HG02870 (cell line): ENCODE data around the gene AOPEP.

Experiments
- ATAC-seq: cut with Tn5 transposase; IDR thresholded peaks from one replicate; pipeline ENCODE4 v1.9.1; 2021; ENCODE audit warnings: mild to moderate bottlenecking, moderate library complexity; ENCODE audit not compliant: unreplicated experiment

Gene AOPEP

DNA sequence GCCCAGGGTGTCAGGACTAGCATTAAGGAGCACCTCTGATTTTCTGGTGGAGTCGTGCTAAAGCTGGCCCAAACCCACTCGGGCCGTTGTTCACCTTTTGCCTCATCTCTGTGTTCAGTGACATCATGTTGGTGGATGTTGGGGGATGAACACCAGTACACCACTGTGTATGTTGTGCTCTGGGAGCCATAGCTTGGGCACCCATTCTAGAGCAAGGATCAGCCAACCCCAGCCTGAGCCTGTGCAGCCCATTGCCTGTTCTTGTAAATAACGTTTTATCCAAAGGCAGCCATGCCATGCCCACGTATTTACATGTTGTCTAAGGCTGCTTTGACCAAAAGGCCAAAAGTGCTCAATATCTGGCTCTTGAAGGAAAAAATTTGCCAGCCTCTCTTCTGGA lies 345.4 kb downstream of the AOPEP start:
- no peak for ATAC-seq

- no peak for ATAC-seq
Observed at GRCh38 chr9:95073042-95073607, 346.6 kb downstream of the AOPEP start.

GRCh38 chr9:95073918-95074317 lies 347.4 kb downstream of the AOPEP start:
- no peak for ATAC-seq

DNA sequence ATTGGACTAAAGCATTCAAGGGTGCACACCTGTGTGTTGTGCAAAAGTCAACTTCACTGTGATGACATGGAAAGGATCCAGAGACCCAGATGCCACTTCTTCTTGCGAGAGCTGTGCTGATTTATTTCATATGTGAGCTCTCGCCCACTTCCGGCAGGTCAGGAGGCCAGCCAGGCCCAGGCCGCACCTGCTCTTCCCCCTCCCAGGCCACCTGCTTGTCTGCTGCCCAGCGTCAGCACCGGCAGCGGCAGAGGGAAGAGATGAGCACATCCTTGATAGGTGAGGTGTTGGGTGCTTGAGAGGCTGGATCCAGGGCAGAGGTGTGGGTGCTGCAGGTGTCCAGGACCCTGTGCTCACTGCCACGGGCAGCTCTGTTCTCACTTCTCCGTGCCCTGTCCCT lies 348.1 kb downstream of the AOPEP start:
- no peak for ATAC-seq

DNA sequence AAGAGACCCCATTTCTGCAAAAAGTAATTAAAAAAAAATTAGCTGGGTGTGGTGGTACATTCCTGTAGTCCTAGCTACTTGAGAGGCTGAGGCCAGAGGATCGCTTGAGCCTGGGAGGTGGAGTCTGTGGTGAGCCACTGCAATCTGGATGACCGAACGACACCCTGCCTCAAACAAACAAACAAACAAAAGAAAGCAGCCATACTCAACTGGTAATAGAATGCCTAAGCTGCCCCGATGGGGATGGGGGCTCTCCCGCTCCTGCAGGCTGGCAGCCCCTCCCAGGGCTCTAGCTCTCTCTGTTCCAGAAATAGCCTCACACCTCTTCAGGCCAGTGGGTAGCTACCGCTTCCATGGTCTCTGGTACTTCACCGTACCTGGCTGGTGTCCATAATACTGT lies 349.2 kb downstream of the AOPEP start:
- ATAC-seq, result no peak

DNA sequence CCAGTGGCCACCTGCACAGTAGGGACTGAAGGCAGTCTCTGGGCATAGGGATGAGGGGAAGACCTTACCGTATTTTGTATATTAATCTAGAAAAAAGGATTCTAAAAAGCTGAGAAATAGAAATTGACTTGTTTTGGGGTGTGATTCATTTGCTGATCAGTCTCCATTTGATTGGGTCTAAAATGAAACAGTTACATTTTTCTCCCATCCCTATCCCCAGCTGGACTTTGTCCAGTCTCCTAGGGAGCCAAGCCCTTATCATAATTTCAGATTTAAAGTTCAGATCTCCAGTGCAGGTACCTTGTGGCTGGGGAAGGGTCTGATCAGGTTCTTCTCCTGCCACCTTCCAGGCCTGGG lies 350.2 kb downstream of the AOPEP start:
- no peak for ATAC-seq

DNA sequence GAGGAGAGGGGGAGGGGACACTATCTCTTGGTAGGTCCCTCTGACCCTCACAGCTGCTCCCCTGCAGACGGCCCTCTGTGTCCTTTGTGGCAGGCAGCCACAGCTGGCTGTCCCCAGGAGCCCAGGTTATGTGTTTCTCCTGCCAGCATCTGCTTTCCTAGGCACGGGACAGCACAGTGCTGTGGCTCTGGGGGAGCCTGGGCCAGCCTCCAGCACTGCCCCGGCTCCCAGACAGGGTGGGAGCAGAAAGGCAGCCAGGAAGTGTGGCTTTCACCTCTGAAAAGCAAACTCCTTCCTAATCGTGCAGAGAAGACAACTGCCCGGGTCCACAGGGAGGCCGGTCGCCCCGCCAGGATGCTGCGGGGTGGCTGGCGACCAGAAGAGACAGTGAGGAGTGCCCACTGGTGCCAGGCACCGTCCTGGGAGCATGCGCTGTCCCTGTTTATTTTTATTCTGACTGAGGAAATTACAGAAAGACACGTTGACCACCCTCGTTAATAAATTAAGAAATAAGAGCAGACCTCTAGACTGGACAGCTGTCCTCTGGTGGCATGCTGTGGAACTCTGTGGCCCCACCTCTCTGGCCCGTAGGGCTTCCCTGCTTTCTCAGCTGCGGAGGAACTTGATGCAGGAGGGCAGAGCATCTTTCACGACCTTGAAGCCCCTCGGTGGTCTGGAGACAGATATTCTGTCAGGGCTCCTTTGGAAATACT lies 350.7 kb downstream of the AOPEP start:
- no peak for ATAC-seq

DNA sequence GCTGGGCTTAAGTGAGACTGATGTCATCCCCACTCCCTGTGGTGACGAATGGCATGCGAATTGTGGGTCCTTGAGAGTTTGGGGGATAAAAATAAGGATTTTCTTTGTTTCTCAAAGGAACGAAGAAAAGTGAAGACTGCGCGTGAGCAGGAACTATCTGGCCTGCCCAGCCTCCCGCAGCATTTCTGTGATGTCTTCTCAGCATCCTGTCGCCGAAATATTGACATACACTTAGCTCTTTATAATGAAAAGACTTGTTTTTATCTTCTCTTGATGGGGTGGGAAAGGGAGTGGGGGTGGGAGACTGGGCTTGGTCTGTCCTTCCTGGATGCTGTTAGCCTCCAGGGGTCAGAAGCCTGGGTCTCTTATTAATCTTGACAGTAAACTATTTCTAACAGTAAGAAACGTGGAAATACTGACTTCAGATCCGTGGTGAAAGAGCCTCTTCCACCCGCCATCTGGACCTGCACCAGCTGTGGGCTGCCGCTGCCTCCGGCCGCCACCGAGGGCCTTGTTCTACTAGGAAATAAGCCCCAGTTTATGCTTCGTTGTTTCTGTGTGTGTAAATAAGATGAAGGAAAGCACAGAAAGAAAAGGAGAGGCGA lies 351.4 kb downstream of the AOPEP start:
- ATAC-seq, result no peak

GRCh38 chr9:95078511-95078910 lies 352.0 kb downstream of the AOPEP start:
- no peak for ATAC-seq

DNA sequence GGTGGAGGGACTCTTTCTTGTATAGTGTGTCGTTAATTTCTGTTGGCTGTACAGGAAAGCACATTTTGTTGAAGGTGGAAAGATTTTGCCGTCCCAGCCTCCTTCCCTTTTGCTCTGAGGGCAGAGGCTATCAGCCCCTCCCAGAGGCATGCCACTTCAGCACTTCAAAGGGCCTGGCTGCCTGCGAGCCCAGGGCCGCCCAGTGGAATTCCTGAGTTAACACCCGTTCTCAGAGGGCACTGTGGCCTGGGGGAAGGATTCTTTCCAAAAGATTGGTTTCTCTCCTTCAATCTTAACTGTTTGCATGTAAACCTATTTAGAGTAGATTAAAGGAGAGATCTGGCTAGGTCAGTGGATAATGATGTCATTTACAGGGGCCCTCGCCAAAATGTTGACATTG lies 352.4 kb downstream of the AOPEP start:
- ATAC-seq, result no peak

- ATAC-seq, result no peak
Observed at GRCh38 chr9:95079461-95079860, 353.0 kb downstream of the AOPEP start.

GRCh38 chr9:95080961-95081647 lies 354.6 kb downstream of the AOPEP start:
- ATAC-seq, result no peak

DNA sequence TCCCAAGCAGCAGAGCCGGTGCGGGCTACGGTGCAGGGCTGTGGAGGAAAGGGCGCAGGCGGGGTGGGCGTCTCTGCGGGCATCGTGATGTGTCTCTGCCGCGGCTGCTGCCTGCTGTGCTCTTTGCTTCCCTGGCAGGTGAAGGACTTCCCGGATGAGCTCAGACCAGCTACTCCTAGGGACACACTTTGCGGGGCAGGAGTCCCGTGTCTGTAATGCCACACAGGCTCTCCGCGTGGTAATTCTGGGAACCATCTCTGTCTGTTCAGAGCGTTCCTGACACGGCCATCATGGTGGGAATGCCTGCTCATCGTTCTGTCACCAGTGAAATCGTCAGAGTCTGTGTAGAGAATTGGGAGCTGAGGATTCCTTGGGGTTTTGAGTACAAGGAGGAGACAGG lies 355.5 kb downstream of the AOPEP start:
- no peak for ATAC-seq

DNA sequence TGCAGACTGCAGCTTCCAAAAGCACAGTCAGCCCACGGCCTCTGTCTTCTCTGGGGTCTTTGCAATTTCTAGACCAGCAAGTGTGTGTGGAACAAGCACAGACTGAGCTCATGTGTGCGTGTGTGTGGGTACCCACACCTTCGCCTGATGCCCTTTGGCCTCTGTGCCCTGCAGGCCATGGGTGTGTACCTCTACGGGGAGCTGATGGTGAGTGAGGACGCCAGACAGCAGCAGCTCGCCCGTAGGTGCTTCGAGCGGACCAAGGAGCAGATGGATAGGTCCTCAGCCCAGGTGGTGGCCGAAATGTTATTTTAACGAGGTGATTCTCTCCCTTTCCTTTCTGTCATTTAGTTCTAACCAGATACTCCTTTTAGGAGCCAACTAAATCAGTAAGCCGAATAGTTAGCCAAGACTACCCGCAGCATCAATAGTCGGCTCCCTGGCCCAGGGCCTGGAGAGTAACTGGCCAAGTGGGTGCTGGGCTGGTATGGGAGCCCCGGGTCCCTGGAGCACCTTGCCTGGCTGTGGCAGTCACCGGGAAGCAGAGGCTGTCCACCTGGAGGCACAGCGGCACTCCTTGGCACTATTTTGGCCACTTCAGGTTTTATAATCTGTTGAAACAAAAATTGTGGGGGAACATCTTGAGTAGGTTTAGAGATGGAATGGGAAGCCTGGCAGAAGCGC lies 356.0 kb downstream of the AOPEP start:
- no peak for ATAC-seq

GRCh38 chr9:95083086-95083768 lies 356.7 kb downstream of the AOPEP start:
- no peak for ATAC-seq

GRCh38 chr9:95084254-95084934 lies 357.9 kb downstream of the AOPEP start:
- ATAC-seq, result no peak

GRCh38 chr9:95085036-95085770 lies 358.7 kb downstream of the AOPEP start:
- ATAC-seq, result no peak

GRCh38 chr9:95085861-95086563 lies 359.5 kb downstream of the AOPEP start:
- ATAC-seq, result no peak

DNA sequence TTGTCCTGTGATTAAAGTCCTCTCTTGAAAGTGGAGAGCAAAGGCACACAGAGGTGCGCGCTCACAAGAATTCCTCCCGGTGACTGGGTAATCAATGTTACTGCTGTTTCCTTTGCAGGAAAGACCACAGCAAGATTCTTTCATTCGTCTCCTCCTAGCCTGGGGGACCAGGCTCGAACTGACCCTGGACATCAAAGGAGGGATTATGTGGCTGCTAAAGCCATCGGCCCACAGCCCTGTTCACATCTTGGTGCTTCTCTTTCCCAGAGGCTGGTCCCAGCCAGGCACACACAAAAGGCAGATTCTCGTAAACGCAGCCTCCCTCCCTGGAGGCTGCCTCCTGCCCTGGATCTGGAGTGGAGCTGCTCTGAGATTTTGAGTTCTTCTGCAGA lies 360.1 kb downstream of the AOPEP start:
- no peak for ATAC-seq
